Thymus (tissue), 11 donors: ENCODE measurements around the gene ZNF521. TPM values are rescaled to one million over a fixed set of nuclear protein-coding genes. Genes with fewer than 3 reads are reported as not detected.

Source experiments
- DNase-seq, 9 donors: peaks; one replicate each; pipeline ENCODE4 v3.0.0-alpha.2; 2013; ENCODE audit warnings: low spot score in 9 of 9, low read depth in 6 of 9, missing footprints in 1 of 9
- H3K27ac ChIP-seq, 2 donors: one replicate each; pipeline ENCODE4 v1.5.1; 2013; ENCODE audit warnings: control low read depth in 1 of 2, low read depth in 1 of 2, low read length in 1 of 2, mild to moderate bottlenecking in 1 of 2, moderate library complexity in 1 of 2
- H3K27me3 ChIP-seq, 2 donors: one replicate each; pipeline ENCODE4 v1.5.1; 2013; ENCODE audit warnings: low read length in 1 of 2; ENCODE audit not compliant: control insufficient read depth in 2 of 2, insufficient read depth in 1 of 2
- H3K36me3 ChIP-seq, 2 donors: one replicate each; pipeline ENCODE4 v1.5.1; 2013; ENCODE audit warnings: low read length in 1 of 2, mild to moderate bottlenecking in 1 of 2, moderate library complexity in 1 of 2; ENCODE audit not compliant: control insufficient read depth in 2 of 2, insufficient read depth in 2 of 2
- H3K4me1 ChIP-seq, 2 donors: one replicate each; pipeline ENCODE4 v1.5.1; 2013; ENCODE audit warnings: low read length in 2 of 2; ENCODE audit not compliant: control insufficient read depth in 2 of 2, insufficient read depth in 2 of 2
- H3K4me3 ChIP-seq, 2 donors: one replicate each; pipeline ENCODE4 v1.5.1; 2013; ENCODE audit warnings: low read length in 2 of 2, control low read depth in 1 of 2, mild to moderate bottlenecking in 1 of 2
- H3K9me3 ChIP-seq, 2 donors: one replicate each; pipeline ENCODE4 v1.5.1; 2013; ENCODE audit warnings: low read length in 1 of 2, mild to moderate bottlenecking in 1 of 2; ENCODE audit not compliant: control insufficient read depth in 2 of 2, insufficient read depth in 1 of 2
- WGBS: extraction: QIAGEN DNeasy Blood & Tissue Kit; methylation state at CpG from one replicate; pipeline ENCODE4 v1.1.7; 2013; 5-methylcytosine and 5-hydroxymethylcytosine counted together
- polyA plus RNA-seq: library from polyadenylated mRNA; stranded (reverse); fragments of 200-250 nt; gene quantifications from one replicate; pipeline ENCODE4 v1.2.3, GENCODE V29; 2013
- total RNA-seq: library from RNA; stranded (reverse); fragments of 120-200 nt; gene quantifications from one replicate; pipeline ENCODE4 v1.2.4, GENCODE V29; 2013
- donor health status: healthy.

ZNF521 gene
- total and polyA plus RNA-seq, 2 donors, result 3.7 to 9.2 TPM

DNA sequence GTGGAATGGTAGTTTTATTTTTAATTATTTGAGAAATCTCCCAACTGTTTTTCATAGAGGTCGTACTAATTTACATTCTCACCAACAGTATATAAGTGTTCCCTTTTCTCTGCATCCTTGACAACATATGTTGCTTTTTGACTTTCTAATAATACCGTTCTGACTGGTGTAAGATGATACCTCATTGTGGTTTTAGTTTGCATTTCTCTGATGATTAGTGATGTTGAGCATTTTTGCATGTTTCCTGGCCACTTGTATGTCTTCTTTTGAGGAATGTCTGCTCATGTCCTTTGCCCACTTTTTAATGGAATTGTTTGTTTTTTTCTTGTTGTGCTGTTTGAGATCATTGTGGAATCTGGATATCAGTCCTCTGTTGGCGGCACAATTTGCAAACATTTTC is 242.5 kb downstream of the ZNF521 start:
- DNase-seq, result no peak
- no peaks in the 10 kb centered on the region for H3K36me3 ChIP-seq
- H3K27me3 ChIP-seq, result no peaks in the 10 kb centered on the region
- H3K4me1 ChIP-seq, result no peaks in the 10 kb centered on the region
- H3K4me3 ChIP-seq, result no peak overlapping the region
- no peak overlapping the region for H3K27ac ChIP-seq
- 97% methylated on average over 3 of the region's 3 CpGs for WGBS
- H3K9me3 ChIP-seq, result no peaks in the 10 kb centered on the region

DNA sequence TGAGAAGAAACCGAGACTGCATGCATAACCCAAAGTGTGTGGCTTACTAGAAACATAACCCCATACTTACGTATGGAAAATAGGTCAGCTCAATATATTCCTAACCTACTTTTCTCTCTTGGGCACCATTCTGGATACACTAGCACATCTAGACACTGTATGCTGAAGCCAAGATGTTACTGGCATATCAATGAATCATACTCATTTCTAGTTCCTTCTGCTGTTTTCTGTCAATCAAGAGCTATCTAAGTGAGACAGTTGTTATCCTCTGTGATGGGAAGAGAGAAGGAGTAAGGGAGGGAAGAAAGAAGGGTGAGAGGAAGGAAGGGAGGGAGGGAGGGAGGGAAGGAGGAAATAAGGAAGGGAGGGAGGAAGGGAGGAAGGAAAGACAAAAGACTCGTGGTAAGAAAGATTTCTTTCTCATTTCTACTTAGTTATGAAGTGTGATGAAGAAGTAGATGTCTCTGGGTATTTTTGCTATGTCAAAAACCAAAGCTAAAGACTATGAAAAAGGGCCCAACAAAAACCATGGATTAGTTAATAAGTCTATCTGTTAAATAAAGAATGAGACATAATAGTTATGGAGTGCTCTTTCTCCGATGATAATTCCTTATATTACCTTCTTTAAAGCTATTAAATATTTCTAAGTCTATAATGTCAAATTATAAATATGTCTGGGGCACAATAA is 248.4 kb downstream of the ZNF521 start:
- Histone ChIP-seq H3K36me3 (no peaks in the 10 kb centered on the region), H3K27ac (no peak overlapping the region), H3K4me3 (no peak overlapping the region), H3K27me3 (no peaks in the 10 kb centered on the region), H3K9me3 (no peaks in the 10 kb centered on the region), H3K4me1 (no peaks in the 10 kb centered on the region)
- WGBS, result 93% methylated on average over 4 of the region's 4 CpGs
- no peak for DNase-seq

DNA sequence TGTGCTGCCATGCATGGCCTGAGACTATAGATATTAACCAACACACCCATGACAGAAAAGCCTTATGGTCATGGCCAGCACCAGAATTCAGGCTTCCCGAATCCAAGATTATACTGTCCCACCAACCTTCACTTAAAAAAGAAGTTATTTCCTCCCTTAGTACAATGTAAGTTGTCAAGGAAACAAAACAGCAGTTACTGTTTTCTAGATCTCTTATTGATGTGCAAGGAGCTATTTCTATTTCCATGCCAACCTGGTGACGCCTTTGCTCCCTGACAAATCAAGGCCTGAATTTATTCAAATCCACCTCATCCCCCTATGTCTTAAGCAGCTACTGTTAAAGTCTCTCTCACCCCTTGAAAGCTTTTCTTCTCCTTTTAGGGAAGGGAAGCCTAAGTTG is 249.3 kb downstream of the ZNF521 start:
- DNase-seq, result no peak
- Histone ChIP-seq H3K9me3 (no peaks in the 10 kb centered on the region), H3K36me3 (no peaks in the 10 kb centered on the region), H3K27me3 (no peaks in the 10 kb centered on the region), H3K4me3 (no peak overlapping the region), H3K27ac (no peak overlapping the region), H3K4me1 (no peaks in the 10 kb centered on the region)
- WGBS, result 92% methylated on average over 2 of the region's 2 CpGs

DNA sequence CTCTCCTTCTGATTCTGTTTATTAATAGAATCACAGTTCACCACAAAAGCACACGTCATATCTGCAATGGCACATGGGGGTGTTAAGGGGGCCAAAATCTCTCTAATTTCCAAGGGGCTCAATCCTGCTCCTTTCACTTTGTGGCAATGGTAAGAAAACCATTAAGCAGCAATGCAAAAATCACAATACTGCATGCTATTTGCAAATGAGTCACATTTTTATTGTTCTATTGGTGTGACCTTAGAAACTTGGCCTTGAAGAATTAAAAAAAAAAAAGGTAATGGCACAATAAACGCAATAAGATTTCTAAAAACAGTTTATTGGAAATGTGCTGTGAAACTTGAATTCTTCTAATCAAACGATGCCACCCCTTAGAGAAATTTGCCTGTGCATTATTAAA is 251.5 kb downstream of the ZNF521 start:
- Histone ChIP-seq H3K4me3 (no peak overlapping the region), H3K4me1 (no peaks in the 10 kb centered on the region), H3K27ac (no peak overlapping the region), H3K36me3 (no peaks in the 10 kb centered on the region), H3K9me3 (no peaks in the 10 kb centered on the region), H3K27me3 (no peaks in the 10 kb centered on the region)
- DNase-seq, result no peak
- 97% methylated on average over 3 of the region's 3 CpGs for WGBS

DNA sequence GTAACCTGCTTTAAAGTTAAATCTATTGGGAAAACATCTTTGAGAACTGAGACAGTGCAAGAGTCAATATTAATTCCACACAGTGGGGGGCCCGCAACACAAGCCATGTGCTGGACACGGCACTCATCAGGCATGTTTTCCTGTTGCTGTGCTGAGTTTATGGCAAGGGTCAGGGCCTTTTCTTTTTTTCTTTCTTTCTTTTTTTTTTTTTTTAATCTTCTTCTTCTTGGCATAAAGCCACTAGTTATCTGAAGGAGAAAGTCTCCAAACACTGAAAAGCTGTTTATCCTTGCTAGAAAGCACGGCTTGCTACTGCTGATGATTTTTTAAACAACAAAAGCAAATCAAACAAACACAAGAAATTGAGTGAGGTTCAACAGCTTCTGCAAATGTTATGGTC is 252.1 kb downstream of the ZNF521 start:
- Histone ChIP-seq H3K4me3 (no peak overlapping the region), H3K9me3 (no peaks in the 10 kb centered on the region), H3K36me3 (no peaks in the 10 kb centered on the region), H3K4me1 (no peaks in the 10 kb centered on the region), H3K27me3 (no peaks in the 10 kb centered on the region), H3K27ac (no peak overlapping the region)
- DNase-seq, result no peak
- 96% methylated on average over 3 of the region's 3 CpGs for WGBS

DNA sequence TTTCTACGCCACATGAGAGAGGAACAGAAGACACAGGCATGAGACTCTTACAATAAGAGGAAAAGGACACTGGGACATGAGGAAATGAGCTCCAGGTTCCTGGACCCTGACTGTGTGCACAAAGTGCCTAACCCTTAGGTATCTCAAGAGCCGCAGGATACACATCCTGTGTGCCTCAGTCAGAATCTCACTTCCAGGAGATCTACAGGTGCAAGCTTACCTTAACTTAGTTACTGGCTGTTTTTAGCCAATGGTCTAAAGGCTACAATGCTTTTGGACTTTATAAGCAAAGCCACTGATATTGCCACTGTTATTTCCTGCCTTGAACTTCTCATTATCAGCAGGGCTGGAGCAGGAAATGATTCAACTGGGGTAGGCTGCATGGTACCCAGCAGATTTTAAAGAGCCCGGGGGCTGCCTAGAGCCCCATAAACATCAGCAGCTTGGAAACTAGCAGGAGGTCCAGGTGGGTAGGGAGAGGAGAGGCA is 254.4 kb downstream of the ZNF521 start:
- Histone ChIP-seq H3K27me3 (no peaks in the 10 kb centered on the region), H3K4me3 (no peak overlapping the region), H3K4me1 (no peaks in the 10 kb centered on the region), H3K9me3 (no peaks in the 10 kb centered on the region), H3K27ac (no peak overlapping the region), H3K36me3 (no peaks in the 10 kb centered on the region)
- 75% methylated on average over 3 of the region's 3 CpGs for WGBS
- DNase-seq, result no peak

DNA sequence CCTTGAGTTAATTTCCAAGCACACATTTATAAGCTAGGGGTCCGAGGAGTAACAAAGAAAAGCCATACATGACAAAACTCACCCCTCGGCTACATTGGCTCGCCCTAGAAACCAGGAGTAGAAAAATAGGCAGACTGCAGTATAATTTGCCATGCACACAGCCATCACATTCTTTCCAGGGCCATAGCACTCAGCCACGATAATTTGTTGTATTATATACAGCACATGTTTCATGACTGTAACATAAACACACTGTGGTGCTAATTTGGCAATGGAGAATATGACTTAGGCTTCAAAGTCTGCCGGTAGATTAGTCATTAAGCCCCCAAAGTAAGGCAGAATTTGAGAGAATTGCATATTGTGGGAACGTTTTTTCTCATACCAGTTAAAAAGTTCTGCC is 254.9 kb downstream of the ZNF521 start:
- WGBS, result 94% methylated on average over 6 of the region's 6 CpGs
- DNase-seq, result no peak
- no peak overlapping the region for H3K27ac ChIP-seq

DNA sequence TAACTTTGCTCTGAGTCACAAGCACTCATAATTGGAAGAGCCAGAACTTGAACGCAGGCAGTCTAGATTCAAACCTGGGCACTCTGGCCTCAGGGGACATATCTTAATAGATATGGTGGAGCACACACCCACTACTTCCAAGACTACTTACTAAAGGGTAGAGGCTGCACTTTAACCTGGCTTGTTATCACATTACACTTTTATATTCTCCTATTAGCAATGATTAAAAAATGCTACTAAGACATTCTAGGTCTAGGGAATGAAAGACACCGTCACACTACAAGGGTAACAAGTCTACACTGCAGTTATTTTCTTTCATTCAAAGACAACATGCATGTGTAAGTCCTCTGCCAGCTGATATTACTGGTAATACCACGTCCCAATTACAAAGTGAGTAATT is 258.8 kb downstream of the ZNF521 start:
- Histone ChIP-seq H3K4me3 (no peak overlapping the region), H3K9me3 (no peaks in the 10 kb centered on the region), H3K27me3 (no peaks in the 10 kb centered on the region), H3K27ac (no peak overlapping the region), H3K4me1 (no peaks in the 10 kb centered on the region), H3K36me3 (no peaks in the 10 kb centered on the region)
- 97% methylated on average over 3 of the region's 3 CpGs for WGBS
- DNase-seq, result no peak

More for the DNA sequence above, 254.9 kb downstream of the ZNF521 start:
- Histone ChIP-seq H3K4me3 (no peak overlapping the region), H3K36me3 (no peaks in the 10 kb centered on the region), H3K27me3 (no peaks in the 10 kb centered on the region), H3K9me3 (no peaks in the 10 kb centered on the region), H3K4me1 (no peaks in the 10 kb centered on the region)

DNA sequence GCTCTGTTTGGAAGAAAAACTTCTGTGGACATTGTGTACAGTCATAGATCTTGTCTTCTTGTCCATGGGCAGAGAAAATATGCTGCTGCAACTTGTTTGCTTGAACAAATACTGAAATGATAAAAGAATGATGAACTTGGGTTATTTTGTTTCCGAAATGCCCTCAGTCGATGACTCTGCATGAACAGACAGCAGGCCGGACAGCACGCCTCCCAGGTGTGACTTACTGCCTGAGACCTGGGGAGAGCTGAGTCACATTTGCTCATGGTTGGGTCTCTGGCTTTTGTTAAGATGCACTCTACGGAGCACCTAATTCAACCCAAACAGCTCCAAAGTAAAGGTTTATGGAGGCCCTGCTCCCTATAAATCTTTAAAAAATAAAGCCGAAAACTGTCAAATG is 262.5 kb downstream of the ZNF521 start:
- Histone ChIP-seq H3K4me3 (no peak overlapping the region), H3K27ac (no peak overlapping the region), H3K9me3 (no peaks in the 10 kb centered on the region), H3K27me3 (no peaks in the 10 kb centered on the region), H3K4me1 (no peaks in the 10 kb centered on the region), H3K36me3 (no peaks in the 10 kb centered on the region)
- DNase-seq, result no peak
- 98% methylated on average over 6 of the region's 6 CpGs for WGBS
